ENCODE data around the gene SMYD3. TPM values are rescaled to one million over a fixed set of nuclear protein-coding genes. Genes with fewer than 3 reads are reported as not detected.

The SMYD3 gene
- total RNA-seq, 1 donor from 2014 or later = 80.8 TPM

GRCh38 chr1:246318036-246318359, 189.1 kb downstream of the SMYD3 start:
- Histone ChIP-seq H2AFZ (ENCODE audit: low read depth, low read length) (no peak overlapping the region), H3K9ac (ENCODE audit: low read length) (no peak overlapping the region), H3K27me3 (ENCODE audit: insufficient read depth, low read length) (no peaks in the 10 kb centered on the region), H3K9me3 (ENCODE audit: insufficient read depth, low read depth, low read length) (no peaks in the 10 kb centered on the region), H3K27ac (ENCODE audit: low read depth, low read length) (no peak overlapping the region), H3K4me3 (ENCODE audit: insufficient read depth, low read depth, low read length) (no peak overlapping the region), H4K20me1 (ENCODE audit: insufficient read depth, low read length) (no peaks in the 10 kb centered on the region), H3K4me1 (ENCODE audit: insufficient read depth, low read length) (peaks cover 6% of the 10 kb centered on the region), H3K36me3 (ENCODE audit: insufficient read depth, low read length) (no peaks in the 10 kb centered on the region), H3K79me2 (ENCODE audit: insufficient read depth, low read length) (no peaks in the 10 kb centered on the region), H3K4me2 (ENCODE audit: low read length) (no peak overlapping the region)
- no peaks in the 10 kb centered on the region for H3K9me3 Mint-ChIP-seq (ENCODE audit: unreplicated experiment)
- no peak for FAIRE-seq
- no peaks in the 10 kb centered on the region for H3K27me3 Mint-ChIP-seq (ENCODE audit: low read depth, unreplicated experiment)
- H3K36me3 Mint-ChIP-seq (ENCODE audit: low read depth, unreplicated experiment) = no peaks in the 10 kb centered on the region
- no peak overlapping the region for H3K4me3 Mint-ChIP-seq (ENCODE audit: unreplicated experiment)
- H3K4me1 Mint-ChIP-seq (ENCODE audit: low read depth, unreplicated experiment) = peaks cover 5% of the 10 kb centered on the region
- DNase-seq (ENCODE audit: low read depth) = no peak
- H3K27ac Mint-ChIP-seq (ENCODE audit: unreplicated experiment) = no peak overlapping the region
- TF ChIP-seq, protein P1, sequence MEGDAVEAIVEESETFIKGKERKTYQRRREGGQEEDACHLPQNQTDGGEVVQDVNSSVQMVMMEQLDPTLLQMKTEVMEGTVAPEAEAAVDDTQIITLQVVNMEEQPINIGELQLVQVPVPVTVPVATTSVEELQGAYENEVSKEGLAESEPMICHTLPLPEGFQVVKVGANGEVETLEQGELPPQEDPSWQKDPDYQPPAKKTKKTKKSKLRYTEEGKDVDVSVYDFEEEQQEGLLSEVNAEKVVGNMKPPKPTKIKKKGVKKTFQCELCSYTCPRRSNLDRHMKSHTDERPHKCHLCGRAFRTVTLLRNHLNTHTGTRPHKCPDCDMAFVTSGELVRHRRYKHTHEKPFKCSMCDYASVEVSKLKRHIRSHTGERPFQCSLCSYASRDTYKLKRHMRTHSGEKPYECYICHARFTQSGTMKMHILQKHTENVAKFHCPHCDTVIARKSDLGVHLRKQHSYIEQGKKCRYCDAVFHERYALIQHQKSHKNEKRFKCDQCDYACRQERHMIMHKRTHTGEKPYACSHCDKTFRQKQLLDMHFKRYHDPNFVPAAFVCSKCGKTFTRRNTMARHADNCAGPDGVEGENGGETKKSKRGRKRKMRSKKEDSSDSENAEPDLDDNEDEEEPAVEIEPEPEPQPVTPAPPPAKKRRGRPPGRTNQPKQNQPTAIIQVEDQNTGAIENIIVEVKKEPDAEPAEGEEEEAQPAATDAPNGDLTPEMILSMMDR (IDR thresholded peaks at IDR 0.05; ENCODE audit: insufficient read depth, low read depth, low read length) = no peak
- TF ChIP-seq EZH2 (IDR thresholded peaks at IDR 0.05; ENCODE audit: insufficient read depth, low read length) = no peak

GRCh38 chr1:246317332-246318035, 189.6 kb downstream of the SMYD3 start:
- H3K27ac Mint-ChIP-seq (ENCODE audit: unreplicated experiment) = no peak overlapping the region
- no peaks in the 10 kb centered on the region for H3K9me3 Mint-ChIP-seq (ENCODE audit: unreplicated experiment)
- H3K36me3 ChIP-seq (ENCODE audit: insufficient read depth, low read length) = no peaks in the 10 kb centered on the region
- H3K4me2 ChIP-seq (ENCODE audit: low read length) = no peak overlapping the region
- H3K4me1 Mint-ChIP-seq (ENCODE audit: low read depth, unreplicated experiment) = peaks cover 3% of the 10 kb centered on the region
- no peaks in the 10 kb centered on the region for H4K20me1 ChIP-seq (ENCODE audit: insufficient read depth, low read length)
- H2AFZ ChIP-seq (ENCODE audit: low read depth, low read length) = no peak overlapping the region
- H3K9ac ChIP-seq (ENCODE audit: low read length) = no peak overlapping the region
- H3K27me3 Mint-ChIP-seq (ENCODE audit: low read depth, unreplicated experiment) = no peaks in the 10 kb centered on the region
- DNase-seq (ENCODE audit: low read depth) = peak; percentile 81
- no peak overlapping the region for H3K4me3 ChIP-seq (ENCODE audit: insufficient read depth, low read depth, low read length)
- peaks cover 6% of the 10 kb centered on the region for H3K4me1 ChIP-seq (ENCODE audit: insufficient read depth, low read length)
- H3K27me3 ChIP-seq (ENCODE audit: insufficient read depth, low read length) = no peaks in the 10 kb centered on the region
- no peaks in the 10 kb centered on the region for H3K9me3 ChIP-seq (ENCODE audit: insufficient read depth, low read depth, low read length)
- H3K36me3 Mint-ChIP-seq (ENCODE audit: low read depth, unreplicated experiment) = no peaks in the 10 kb centered on the region
- H3K4me3 Mint-ChIP-seq (ENCODE audit: unreplicated experiment) = no peak overlapping the region
- no peak for TF ChIP-seq EZH2 (IDR thresholded peaks at IDR 0.05; ENCODE audit: insufficient read depth, low read length)
- TF ChIP-seq, protein P1 (IDR thresholded peaks at IDR 0.05; ENCODE audit: insufficient read depth, low read depth, low read length) = no peak
- H3K79me2 ChIP-seq (ENCODE audit: insufficient read depth, low read length) = no peaks in the 10 kb centered on the region
- no peak overlapping the region for H3K27ac ChIP-seq (ENCODE audit: low read depth, low read length)
- FAIRE-seq = no peak

- no peak overlapping the region for H3K4me3 ChIP-seq (ENCODE audit: insufficient read depth, low read depth, low read length)
- Mint-ChIP-seq H3K27me3 (ENCODE audit: low read depth, unreplicated experiment) (no peaks in the 10 kb centered on the region), H3K27ac (ENCODE audit: unreplicated experiment) (no peak overlapping the region), H3K4me3 (ENCODE audit: unreplicated experiment) (no peak overlapping the region), H3K4me1 (ENCODE audit: low read depth, unreplicated experiment) (peaks cover 6% of the 10 kb centered on the region), H3K9me3 (ENCODE audit: unreplicated experiment) (no peaks in the 10 kb centered on the region), H3K36me3 (ENCODE audit: low read depth, unreplicated experiment) (peaks cover 8% of the 10 kb centered on the region)
- no peak for DNase-seq (ENCODE audit: low read depth)
- no peaks in the 10 kb centered on the region for H4K20me1 ChIP-seq (ENCODE audit: insufficient read depth, low read length)
- no peak for TF ChIP-seq EZH2 (IDR thresholded peaks at IDR 0.05; ENCODE audit: insufficient read depth, low read length)
- TF ChIP-seq, protein P1 (IDR thresholded peaks at IDR 0.05; ENCODE audit: insufficient read depth, low read depth, low read length) = no peak
- no peaks in the 10 kb centered on the region for H3K4me1 ChIP-seq (ENCODE audit: insufficient read depth, low read length)
- H3K27me3 ChIP-seq (ENCODE audit: insufficient read depth, low read length) = no peaks in the 10 kb centered on the region
- no peaks in the 10 kb centered on the region for H3K79me2 ChIP-seq (ENCODE audit: insufficient read depth, low read length)
- no peak overlapping the region for H3K9ac ChIP-seq (ENCODE audit: low read length)
- FAIRE-seq = no peak
- no peak overlapping the region for H2AFZ ChIP-seq (ENCODE audit: low read depth, low read length)
- no peak overlapping the region for H3K27ac ChIP-seq (ENCODE audit: low read depth, low read length)
- no peaks in the 10 kb centered on the region for H3K9me3 ChIP-seq (ENCODE audit: insufficient read depth, low read depth, low read length)
- H3K4me2 ChIP-seq (ENCODE audit: low read length) = no peak overlapping the region
- no peaks in the 10 kb centered on the region for H3K36me3 ChIP-seq (ENCODE audit: insufficient read depth, low read length)
Measured at GRCh38 chr1:246311461-246311860, 195.6 kb downstream of the SMYD3 start.

Data from astrocyte (in vitro differentiated cells and primary cell).